Endometrial microvascular endothelial cells (primary cell): ENCODE measurements around the gene IFI44. TPM values are rescaled to one million over a fixed set of nuclear protein-coding genes. Genes with fewer than 3 reads are reported as not detected.

Source experiments
- in situ Hi-C: cut with HindIII; loops from 2 replicates; pipeline ENCODE4 v1.10.0; 2017; ENCODE audit warnings: low sequenced_read_pairs, low pct_unique_long_range_greater_than_20kb; ENCODE audit errors: inconsistent ontology term
- total RNA-seq: library from RNA; depleted of rRNA; stranded (reverse); fragments of >200 nt; gene quantifications from one replicate; pipeline ENCODE4 v1.2.3, GENCODE V29; 2015; ENCODE audit errors: inconsistent ontology term

IFI44 gene
- total RNA-seq, 1 donor from 2014 or later = 96.9 TPM

DNA sequence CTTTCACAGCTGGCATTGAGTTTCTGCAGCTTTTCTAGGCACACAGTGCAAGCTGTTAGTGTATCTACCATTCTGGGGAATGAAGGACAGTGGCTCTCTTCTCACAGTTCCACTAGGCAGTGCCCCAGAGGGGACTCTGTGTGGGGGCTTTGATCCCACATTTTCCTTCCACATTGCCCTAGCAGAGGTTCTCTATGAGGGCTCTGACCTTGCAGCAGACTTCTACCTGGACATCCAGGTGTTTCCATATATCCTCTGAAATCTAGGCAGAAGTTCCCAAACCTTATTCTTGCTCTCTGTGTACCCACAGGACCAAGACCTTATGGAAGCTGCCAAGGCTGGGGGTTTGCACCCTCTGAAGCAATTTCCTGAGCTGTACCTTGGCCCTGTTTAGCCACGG lies 2.4 kb upstream of the IFI44 start:
- in situ Hi-C loops = no loop called here

DNA sequence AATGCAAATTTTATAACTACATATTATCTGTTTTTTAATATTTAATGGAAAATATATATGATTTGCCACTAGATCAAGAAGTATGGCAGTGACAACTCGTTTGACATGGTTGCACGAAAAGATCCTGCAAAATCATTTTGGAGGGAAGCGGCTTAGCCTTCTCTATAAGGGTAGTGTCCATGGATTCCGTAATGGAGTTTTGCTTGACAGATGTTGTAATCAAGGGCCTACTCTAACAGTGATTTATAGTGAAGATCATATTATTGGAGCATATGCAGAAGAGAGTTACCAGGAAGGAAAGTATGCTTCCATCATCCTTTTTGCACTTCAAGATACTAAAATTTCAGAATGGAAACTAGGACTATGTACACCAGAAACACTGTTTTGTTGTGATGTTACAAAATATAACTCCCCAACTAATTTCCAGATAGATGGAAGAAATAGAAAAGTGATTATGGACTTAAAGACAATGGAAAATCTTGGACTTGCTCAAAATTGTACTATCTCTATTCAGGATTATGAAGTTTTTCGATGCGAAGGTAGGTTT lies 556 bp downstream of the IFI44 start:
- in situ Hi-C loops = no loop called here

DNA sequence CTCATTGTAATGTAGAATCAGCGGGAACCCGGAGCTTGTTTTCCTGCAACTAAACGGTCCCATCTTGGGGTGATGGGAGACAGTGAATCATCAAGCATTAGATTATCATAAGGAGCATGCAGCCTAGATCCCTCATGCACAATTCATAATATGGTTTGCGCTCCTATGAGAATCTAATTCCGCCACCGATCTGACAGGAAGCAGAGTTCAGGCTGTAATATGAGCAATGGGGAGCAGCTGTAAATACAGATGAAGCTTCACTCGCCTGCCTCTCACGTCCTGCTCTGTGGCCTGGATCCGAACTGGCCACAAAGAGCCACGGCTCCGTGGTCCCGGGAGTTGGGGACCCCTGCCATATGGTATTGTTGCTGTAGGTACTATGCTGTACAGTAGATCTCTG lies 1.6 kb downstream of the IFI44 start:
- in situ Hi-C loops = no loop called here

DNA sequence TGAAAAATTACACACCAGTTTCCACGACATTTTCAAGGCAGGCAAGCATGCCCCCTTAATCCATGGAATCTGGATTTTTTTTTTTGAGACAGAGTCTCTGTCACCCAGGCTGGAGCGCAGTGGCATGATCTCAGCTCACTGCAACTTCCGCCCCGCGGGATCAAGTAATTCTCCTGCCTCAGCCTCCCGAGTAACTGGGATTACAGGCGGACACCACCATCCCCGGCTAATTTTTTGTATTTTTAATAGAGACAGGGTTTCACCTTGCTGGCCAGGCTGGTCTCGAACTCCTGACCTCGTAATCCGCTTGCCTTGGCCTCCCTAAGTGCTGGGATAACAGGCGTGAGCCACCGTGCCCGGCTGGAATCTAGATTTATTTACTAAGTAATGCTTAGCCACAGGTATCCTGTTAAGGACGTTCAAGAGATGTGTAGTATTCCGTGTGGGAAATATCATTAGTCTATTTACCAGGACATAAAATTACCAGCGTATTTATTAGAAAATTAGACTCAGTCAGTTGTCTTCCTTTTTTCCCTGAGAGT lies 2.5 kb downstream of the IFI44 start:
- in situ Hi-C loops = no loop called here

DNA sequence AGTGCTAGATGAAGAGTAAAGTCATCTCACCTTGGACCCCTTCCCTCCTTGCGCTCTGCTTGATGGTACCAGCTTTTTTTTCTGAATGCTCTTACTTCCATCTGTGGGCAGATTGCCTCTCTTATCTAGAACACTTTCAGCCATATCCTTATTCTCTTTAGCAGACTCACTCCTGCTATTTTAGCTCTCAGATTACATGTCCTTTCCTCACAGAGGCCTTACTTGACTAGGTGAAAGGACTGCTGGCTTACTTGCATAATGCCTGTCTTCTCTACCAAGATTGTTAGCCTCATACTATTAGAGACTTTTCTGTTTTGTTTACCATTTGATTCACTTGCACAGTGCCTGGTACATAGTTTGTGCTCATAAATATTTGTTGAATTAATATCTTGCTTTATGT lies 9.3 kb downstream of the IFI44 start:
- in situ Hi-C loops = no loop called here

DNA sequence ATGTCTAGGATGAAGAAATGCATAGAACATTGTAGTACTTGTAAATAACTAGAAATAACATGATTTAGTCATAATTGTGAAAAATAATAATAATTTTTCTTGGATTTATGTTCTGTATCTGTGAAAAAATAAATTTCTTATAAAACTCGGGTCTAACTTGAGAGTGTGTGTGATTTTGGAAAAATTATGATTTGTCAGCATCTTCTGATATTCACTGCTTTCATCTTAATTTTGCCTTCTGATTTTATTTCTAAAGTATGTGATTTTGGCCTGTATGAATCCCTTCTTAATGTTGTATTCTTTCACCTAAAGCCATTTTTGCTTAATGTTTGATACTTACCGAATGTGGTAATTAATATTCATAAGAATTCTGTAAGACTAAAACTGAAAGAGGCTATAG lies 14.3 kb downstream of the IFI44 start:
- in situ Hi-C loops = no loop called here

DNA sequence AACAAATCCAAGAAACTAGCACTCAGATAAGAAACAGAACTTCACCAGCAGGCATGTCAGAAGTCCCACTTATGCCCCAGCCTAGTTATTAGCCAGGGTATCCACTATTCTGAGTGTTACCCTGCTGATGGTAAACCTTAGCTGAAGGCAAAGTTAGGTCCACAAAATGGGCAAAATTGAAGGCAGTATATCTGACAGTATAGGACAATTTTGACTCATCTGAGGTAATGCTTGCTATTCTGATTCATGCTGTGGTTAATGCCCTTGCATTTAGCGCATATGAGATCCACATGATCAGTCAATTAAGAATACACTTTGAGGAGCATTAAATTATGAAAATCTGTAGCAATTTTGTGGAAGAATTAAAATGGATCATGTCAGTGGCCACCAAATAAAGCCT lies 15.1 kb downstream of the IFI44 start:
- in situ Hi-C loops = no loop called here

DNA sequence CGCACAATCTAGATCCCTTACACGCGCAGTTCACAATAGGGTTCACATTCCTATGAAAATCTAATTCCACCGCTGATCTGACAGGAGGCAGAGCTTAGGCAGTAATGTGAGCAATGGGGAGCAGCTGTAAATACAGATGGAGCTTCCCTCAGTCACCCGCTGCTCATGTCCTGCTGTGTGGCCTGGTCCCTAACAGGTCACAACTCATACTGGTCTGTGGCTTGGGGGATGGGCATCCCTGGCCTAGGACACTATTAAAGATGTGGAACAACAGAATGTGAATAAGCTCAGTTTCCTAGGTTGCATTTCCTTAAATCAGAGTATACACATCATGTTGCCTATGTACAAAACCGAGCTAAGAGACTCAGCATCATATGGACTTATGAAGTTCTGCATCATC lies 16.2 kb downstream of the IFI44 start:
- in situ Hi-C loops = no loop called here

DNA sequence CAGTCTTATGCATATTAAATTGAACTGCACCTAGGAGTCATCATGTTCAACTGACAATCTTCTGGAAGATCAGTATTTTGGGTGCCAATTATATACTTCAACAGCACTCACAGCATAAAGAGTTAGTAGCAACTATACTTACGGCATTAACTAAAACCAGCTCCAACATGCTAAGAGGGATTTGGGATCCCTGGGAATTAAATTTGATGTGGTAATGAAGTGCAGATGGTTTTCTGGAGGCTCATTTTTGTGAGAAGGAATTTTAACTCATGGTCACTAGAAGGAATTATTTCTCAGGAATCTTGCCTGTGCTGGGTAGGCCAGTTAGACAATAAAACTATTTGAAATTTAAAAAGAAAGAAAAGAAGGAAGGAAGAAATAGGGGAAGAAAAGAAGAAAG lies 18.3 kb downstream of the IFI44 start:
- in situ Hi-C loops = no loop called here

DNA sequence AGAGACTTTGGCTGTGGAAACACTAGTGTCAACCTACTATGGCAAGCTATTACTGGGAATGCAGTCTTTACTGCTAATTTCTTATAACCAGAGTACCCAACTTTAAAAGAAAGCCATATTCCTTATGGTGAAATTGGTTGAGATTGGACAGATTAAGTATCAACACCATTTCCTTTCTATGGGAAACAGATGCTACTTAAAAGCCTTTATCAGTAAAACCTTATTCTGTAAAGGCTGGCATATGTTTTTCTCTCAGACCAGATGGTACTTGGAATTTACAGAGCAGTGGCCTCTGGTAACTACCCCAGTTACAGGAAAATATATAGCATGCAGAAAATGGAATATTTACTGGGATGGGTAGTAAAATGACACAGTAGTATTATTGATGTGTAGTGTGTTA lies 18.8 kb downstream of the IFI44 start:
- in situ Hi-C loops = no loop called here

DNA sequence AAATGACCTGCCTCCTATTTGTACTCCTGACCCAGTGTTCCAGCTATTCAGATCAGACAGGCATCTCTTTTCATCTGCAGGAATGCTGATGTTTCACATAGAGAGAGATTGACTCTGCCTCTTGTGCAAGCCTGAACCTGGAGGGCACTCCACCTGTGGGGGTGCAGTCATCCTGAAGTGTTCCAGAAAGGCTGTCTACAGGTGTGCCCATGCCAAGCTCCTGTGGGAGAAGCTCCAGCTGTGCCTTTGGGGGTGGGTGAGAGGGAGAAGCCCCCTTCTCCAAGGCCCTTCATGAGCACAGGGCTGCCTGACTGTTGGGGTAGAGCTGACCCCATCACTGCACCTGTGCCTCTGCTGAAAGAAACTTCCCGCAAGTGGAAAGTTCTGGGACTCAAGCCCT lies 22.8 kb downstream of the IFI44 start:
- in situ Hi-C loops = no loop called here

DNA sequence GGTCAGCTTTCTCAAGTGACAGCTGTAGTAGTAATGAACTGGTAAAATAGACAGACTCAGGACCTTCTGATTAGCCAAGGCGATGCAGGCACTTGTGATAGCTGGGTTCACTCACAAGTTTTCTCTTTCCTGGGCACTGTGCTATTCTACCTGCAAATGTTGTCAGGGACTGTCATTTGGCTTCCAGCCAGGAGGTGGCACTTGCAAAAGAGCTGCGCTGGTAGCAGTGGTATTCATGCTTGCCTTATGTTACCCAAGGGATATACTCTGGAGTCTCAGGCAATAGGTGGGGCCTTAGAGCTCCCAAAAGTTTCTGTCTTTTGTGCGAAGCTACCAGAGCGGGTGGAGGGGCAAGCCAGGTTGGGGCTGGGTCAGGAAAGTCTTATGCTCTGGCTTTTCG lies 23.5 kb downstream of the IFI44 start:
- in situ Hi-C loops = no loop called here

DNA sequence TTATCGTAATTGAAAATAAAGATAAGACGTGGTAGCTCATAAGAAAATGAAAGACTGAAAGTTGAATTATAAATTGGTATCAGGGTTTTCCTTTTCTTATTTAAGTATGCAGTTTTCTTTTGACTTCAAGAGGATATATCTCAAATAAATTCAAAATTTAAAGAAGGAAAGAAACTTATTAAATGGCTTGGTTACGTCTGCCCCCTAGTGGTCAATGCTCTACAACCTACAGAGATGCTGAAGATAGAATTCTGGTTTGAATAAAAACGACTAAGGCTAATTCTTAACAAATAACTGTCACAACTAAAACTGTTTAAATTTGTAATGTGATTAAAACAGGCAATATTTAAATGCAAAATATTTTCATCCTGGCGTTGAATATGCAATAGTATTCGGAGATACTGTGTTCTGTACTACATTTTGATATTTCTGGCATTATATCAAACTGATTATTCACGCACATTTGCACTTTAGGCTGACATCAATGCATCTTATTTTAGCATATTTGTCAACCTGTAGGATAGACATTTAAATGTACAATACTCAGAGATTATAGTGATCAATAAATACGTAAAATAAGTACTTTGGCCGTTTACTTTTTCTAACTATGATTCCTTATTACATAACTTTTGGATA lies 26.8 kb downstream of the IFI44 start:
- in situ Hi-C loops = no loop called here

DNA sequence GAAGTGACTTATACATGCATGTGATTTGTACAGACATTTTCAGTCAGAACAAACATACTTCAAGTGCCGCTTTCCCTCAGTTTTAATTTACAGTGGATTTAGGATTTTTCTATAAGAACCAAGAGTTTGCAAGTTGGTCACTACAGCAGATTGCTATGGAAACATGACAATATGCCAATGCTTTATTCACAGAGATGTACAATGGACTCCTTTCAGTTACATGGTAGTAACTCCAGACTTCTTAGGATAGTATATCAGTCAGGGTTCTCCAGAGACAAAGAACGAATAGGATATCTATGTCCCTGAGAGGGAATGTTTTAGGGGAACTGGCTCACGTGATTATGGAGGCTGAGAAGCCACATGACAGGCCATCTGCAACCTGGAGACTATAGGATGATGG lies 27.4 kb downstream of the IFI44 start:
- in situ Hi-C loops = no loop called here

DNA sequence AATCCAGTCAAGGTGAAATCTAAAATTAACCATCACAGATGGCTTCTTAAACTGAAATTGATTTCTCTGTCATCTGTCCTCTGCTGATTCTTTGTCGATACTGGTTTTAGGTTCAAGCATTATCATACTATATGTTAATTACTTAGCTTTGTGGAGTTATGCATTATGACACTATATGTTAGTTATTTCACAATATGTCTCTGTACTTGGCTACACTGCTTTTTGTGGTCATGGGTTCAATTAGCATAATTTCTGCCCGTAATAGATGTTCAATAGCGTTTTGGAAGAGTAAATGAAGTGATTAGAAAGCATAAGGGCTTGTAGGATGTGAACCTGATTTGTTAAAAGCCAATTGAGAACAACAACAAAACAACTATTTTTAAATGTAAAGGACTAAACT lies 28.2 kb downstream of the IFI44 start:
- in situ Hi-C loops = no loop called here

DNA sequence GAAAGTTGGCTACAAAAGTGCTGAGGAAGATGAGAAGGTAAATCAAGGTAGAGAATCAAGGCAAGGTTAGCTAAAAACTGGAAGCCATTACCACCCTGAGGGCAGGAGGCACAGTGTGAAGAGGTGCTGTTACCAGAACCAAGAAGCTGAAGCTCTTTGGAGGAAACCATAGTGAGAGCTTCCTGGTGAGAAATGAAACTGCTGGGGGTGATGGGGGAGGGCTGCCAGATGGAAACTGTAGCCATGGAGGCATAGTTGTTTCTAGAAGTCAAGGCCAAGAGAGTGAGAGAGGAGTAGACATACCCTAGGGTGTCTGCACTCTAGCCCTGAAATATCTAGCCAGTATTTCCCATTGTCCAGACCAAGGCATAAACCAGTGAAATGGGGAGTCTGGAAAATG lies 28.7 kb downstream of the IFI44 start:
- in situ Hi-C loops = no loop called here

DNA sequence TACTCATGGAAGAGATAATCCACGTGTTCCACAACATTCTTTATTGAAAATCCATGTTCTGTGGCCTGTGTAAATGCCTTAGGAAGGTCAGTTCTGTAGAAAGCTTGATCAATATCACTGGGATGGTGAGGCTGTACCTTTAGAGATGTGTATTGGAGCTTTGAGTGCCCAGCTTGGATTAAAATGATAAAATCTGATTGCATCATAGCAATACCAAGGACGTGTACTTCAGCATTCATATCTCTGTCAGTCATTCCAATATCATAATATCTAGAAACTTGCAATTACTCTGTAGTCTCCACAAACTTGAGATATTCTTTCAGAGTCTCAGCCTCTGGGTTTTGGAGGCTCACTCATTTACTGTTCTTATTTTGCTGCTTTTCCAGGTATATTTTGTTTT lies 31.6 kb downstream of the IFI44 start:
- in situ Hi-C loops = no loop called here

DNA sequence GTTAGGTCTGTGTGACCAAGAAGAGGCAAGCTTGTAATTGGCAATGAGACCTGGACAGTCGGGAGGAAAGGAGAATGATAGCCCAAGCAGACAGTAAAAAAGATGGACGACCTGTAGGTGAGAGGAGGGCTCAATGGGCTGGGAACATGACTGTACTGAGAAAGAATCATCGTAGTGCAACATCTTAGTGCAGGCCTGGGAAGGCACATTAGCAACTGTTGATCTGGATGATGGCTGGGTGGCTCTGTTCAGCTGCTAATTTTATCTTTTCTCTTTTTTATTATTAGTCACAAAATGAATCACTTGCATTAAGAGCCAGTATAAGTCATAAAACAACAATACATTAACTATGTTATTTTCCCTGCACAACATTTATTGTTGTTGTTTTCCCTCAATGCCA lies 32.9 kb downstream of the IFI44 start:
- in situ Hi-C loops = no loop called here

DNA sequence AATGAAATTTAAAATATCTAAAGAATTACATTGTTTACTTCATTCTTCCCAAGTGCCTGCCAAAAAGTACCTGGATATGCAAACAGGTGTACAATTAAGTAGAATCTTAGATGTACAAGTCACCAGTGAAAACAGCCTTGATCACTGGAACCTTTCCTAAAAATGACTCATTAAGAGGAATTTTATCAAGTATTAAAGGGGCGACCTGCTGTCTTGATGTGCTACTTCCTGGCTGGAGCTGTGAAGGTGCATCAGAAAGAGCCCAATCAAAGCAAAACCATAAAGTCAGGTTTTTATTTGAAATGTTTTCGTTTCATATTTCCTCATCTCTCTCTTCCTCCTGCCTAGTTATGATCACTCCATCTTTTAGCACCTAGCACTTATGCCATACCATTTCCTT lies 33.4 kb downstream of the IFI44 start:
- in situ Hi-C loops = no loop called here

DNA sequence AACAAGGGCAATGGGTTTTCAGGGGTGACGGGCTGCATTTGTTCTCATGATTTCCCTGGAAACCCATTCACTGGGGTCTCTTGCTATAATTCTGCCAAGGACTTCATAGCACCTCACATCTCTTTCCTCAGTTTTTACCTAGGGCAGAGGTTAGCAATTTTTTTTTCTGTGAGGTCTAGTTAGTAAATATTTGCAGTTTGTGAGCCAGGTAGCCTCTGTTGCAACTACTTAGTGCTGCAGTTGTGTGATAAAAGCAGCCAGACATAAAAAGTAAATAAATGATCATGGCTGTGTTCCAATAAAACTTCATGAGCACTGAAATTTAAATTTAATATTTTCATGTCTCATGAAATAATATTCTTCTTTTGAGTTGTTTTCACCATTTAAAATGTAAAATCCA lies 37.7 kb downstream of the IFI44 start:
- in situ Hi-C loops = no loop called here

DNA sequence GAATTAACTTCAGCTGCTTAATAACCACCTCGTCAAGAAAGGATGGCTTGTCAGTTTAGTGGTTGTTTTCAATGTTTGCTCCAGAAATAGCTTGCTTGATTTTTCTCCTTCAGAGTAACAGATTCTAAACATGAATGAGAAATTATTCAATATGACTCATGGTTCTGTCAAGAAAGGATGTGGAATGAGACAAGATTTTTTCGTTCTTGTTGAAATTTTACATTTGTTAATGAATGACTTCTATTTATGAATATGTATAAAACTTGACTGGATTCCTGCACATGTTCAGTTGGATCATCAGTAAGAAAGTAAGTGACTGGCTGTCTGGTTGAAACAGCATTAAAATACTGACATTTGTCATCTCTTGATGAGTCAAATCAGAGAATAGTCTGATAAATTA lies 38.3 kb downstream of the IFI44 start:
- in situ Hi-C loops = no loop called here
